Neural progenitor cell (in vitro differentiated cells): ENCODE data around the gene MAVS.

Experiments
- EZH2 ChIP-seq: fragments of 200-600 bp; sonication (generic); IDR thresholded peaks from 2 replicates; pipeline ENCODE4 v1.6.1; 2017; ENCODE audit warnings: antibody characterized with exemption, mild to moderate bottlenecking, moderate library complexity
- EZH2phosphoT487 ChIP-seq: fragments of 200-600 bp; sonication (generic); IDR thresholded peaks from 2 replicates; pipeline ENCODE4 v1.6.1; 2017; ENCODE audit warnings: antibody characterized with exemption
- TF ChIP-seq, protein P1 (sequence below): fragments of 200-600 bp; sonication (generic); IDR thresholded peaks from 2 replicates; pipeline ENCODE4 v1.5.1; 2017; ENCODE audit warnings: antibody characterized with exemption, mild to moderate bottlenecking

DNA sequence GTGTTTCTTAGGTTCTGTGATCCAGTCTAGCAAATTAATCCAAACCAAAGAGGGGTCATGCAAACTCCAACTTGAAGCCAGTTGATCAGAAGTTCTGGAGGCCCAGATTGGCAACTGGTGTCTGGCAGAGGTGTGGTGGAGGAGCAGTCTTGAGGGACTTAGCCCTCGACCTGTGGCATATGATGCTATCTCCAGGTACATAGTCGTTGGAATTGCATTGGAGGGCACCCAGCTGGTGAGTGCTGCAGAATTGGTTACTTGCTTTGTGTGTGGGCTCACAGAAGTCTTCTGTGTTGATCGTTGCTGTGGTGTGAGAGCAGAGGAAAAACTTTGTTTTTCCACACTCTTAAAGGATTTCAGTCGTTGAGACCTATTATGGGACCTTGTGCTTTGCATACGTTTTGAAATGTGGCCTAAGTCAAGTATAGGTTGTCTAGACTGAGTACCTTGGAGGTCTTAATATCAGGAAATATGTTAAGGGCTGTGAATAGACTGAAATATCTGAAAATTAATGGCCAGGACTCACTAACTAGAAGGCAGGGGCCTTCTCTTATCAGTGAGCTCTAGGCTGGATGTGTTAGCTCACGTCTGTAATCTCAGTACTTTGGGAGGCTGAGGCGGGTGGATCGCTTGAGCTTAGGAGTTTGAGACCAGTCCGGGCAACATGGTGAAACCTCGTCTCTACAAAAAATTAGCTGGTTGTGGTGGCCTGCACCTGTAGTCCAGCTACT is 50.4 kb downstream of the MAVS start:
- TF ChIP-seq, protein P1, sequence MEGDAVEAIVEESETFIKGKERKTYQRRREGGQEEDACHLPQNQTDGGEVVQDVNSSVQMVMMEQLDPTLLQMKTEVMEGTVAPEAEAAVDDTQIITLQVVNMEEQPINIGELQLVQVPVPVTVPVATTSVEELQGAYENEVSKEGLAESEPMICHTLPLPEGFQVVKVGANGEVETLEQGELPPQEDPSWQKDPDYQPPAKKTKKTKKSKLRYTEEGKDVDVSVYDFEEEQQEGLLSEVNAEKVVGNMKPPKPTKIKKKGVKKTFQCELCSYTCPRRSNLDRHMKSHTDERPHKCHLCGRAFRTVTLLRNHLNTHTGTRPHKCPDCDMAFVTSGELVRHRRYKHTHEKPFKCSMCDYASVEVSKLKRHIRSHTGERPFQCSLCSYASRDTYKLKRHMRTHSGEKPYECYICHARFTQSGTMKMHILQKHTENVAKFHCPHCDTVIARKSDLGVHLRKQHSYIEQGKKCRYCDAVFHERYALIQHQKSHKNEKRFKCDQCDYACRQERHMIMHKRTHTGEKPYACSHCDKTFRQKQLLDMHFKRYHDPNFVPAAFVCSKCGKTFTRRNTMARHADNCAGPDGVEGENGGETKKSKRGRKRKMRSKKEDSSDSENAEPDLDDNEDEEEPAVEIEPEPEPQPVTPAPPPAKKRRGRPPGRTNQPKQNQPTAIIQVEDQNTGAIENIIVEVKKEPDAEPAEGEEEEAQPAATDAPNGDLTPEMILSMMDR: no peak
- TF ChIP-seq EZH2 (no peak), EZH2phosphoT487 (no peak)
